Stimulated activated CD8-positive, alpha-beta memory T cell treated with anti-CD3 and anti-CD28 coated beads, Interleukin-7, amount 100 ng/mL, for 48 hours (primary cell): ENCODE measurements around the gene HEG1.

ENCODE experiments used
- DNase-seq, 2 donors: peaks; one replicate each; pipeline ENCODE4 v3.0.0-alpha.2; 2020; ENCODE audit warnings: low read depth in 1 of 2; ENCODE audit errors: extremely low read depth in 1 of 2

HEG1 gene

GRCh38 chr3:125069968-125070745 is 14.4 kb upstream of the HEG1 start:
- no peak for DNase-seq

GRCh38 chr3:125069452-125069851 is 13.7 kb upstream of the HEG1 start:
- no peak for DNase-seq

GRCh38 chr3:125068265-125068664 is 12.5 kb upstream of the HEG1 start:
- DNase-seq: no peak

GRCh38 chr3:125067225-125067624 is 11.4 kb upstream of the HEG1 start:
- no peak for DNase-seq

- no peak for DNase-seq
Observed at GRCh38 chr3:125062904-125063618, 7.3 kb upstream of the HEG1 start.

- DNase-seq: no peak
Observed at GRCh38 chr3:125061646-125062045, 5.8 kb upstream of the HEG1 start.

- DNase-seq: no peak
Observed at GRCh38 chr3:125061170-125061569, 5.4 kb upstream of the HEG1 start.

GRCh38 chr3:125059488-125060245 is 3.9 kb upstream of the HEG1 start:
- no peak for DNase-seq

- DNase-seq: no peak
Observed at GRCh38 chr3:125058959-125059358, 3.2 kb upstream of the HEG1 start.

GRCh38 chr3:125058529-125058928 is 2.7 kb upstream of the HEG1 start:
- no peak for DNase-seq

- no peak for DNase-seq
Observed at GRCh38 chr3:125057186-125057850, 1.5 kb upstream of the HEG1 start.

- peak in 1 of 2 donors; percentile 5 for DNase-seq
Observed at GRCh38 chr3:125055331-125055912, 375 bp downstream of the HEG1 start.

- no peak for DNase-seq
Observed at GRCh38 chr3:125054449-125055329, 1.1 kb downstream of the HEG1 start.

GRCh38 chr3:125054062-125054448 is 1.7 kb downstream of the HEG1 start:
- no peak for DNase-seq

GRCh38 chr3:125053304-125053699 is 2.5 kb downstream of the HEG1 start:
- DNase-seq: no peak

GRCh38 chr3:125052624-125053303 is 3.0 kb downstream of the HEG1 start:
- no peak for DNase-seq

- DNase-seq: peak; percentile 50 to 57
Observed at GRCh38 chr3:125051715-125052581, 3.8 kb downstream of the HEG1 start.

GRCh38 chr3:125051205-125051604 is 4.6 kb downstream of the HEG1 start:
- no peak for DNase-seq
